Measurements from ENCODE around the gene VSNL1.

VSNL1 gene

GRCh38 chr2:17540093-17540812, at the start of gene VSNL1:
VSNL1 (plus strand) TSS chr2:17540696; CDS start chr2:17592075, 51,379 bp downstream.
- DNase-seq, result no peak

- no peak for DNase-seq
Measured at GRCh38 chr2:17495590-17495989, 44.9 kb upstream of the VSNL1 start.

GRCh38 chr2:17497718-17498117, 42.8 kb upstream of the VSNL1 start:
- no peak for DNase-seq

- DNase-seq, result no peak
Measured at GRCh38 chr2:17506736-17507616, 33.5 kb upstream of the VSNL1 start.

- DNase-seq, result no peak
Measured at GRCh38 chr2:17515652-17516051, 24.8 kb upstream of the VSNL1 start.

- DNase-seq, result no peak
Measured at GRCh38 chr2:17517481-17518211, 22.9 kb upstream of the VSNL1 start.

- DNase-seq, result peak; percentile 18 to 76
Measured at GRCh38 chr2:17518212-17519154, 22.0 kb upstream of the VSNL1 start, which contains the start of gene RAD51AP2. RAD51AP2 (minus strand) TSS chr2:17518440; CDS start chr2:17518415, 25 bp downstream.

GRCh38 chr2:17519486-17519885, 21.0 kb upstream of the VSNL1 start:
- no peak for DNase-seq

GRCh38 chr2:17520761-17521160, 19.7 kb upstream of the VSNL1 start:
- DNase-seq, result no peak

GRCh38 chr2:17521621-17522020, 18.9 kb upstream of the VSNL1 start:
- no peak for DNase-seq

- no peak for DNase-seq
Measured at GRCh38 chr2:17522303-17522702, 18.2 kb upstream of the VSNL1 start.

GRCh38 chr2:17529771-17530170, 10.7 kb upstream of the VSNL1 start:
- no peak for DNase-seq

GRCh38 chr2:17533546-17533945, 7.0 kb upstream of the VSNL1 start:
- DNase-seq, result no peak

GRCh38 chr2:17536416-17536815, 4.1 kb upstream of the VSNL1 start:
- DNase-seq, result no peak

GRCh38 chr2:17538022-17538843, 2.3 kb upstream of the VSNL1 start:
- no peak for DNase-seq

- no peak for DNase-seq
Measured at GRCh38 chr2:17538844-17539554, 1.5 kb upstream of the VSNL1 start.

GRCh38 chr2:17539611-17540092, 844 bp upstream of the VSNL1 start:
- DNase-seq, result no peak

- no peak for DNase-seq
Measured at GRCh38 chr2:17540813-17541530, 476 bp downstream of the VSNL1 start.

GRCh38 chr2:17541531-17541950, 1.0 kb downstream of the VSNL1 start:
- no peak for DNase-seq

GRCh38 chr2:17542471-17542870, 2.0 kb downstream of the VSNL1 start:
- DNase-seq, result no peak

Measured in SHP77 (cell line).